Panc1 (cell line): ENCODE data around the gene POLRMT.

Source experiments
- SIN3A ChIP-seq: IDR thresholded peaks from 2 replicates; pipeline ENCODE4 v1.6.1; 2012; ENCODE audit warnings: low read depth, mild to moderate bottlenecking, low read length, moderate library complexity, borderline replicate concordance; ENCODE audit not compliant: insufficient read depth
- TCF7L2 ChIP-seq: IDR thresholded peaks from 2 replicates; pipeline ENCODE4 v1.6.1; 2011; ENCODE audit warnings: mild to moderate bottlenecking, low read depth, low read length, inconsistent platforms
- TF ChIP-seq, protein P1 (sequence below): fragments of 450-650 bp; IDR thresholded peaks from 2 replicates; pipeline ENCODE4 v1.5.1; 2017; ENCODE audit warnings: mild to moderate bottlenecking
- TF ChIP-seq, protein P2 (sequence below), 2 experiments: IDR thresholded peaks; 2 replicates each; pipeline ENCODE4 v1.6.1; 2011 to 2012; ENCODE audit warnings: low read depth in 2 of 2, control low read depth in 1 of 2, low read length in 1 of 2, mild to moderate bottlenecking in 1 of 2, moderate library complexity in 1 of 2; ENCODE audit not compliant: insufficient read depth in 1 of 2

- TF ChIP-seq, protein P1, sequence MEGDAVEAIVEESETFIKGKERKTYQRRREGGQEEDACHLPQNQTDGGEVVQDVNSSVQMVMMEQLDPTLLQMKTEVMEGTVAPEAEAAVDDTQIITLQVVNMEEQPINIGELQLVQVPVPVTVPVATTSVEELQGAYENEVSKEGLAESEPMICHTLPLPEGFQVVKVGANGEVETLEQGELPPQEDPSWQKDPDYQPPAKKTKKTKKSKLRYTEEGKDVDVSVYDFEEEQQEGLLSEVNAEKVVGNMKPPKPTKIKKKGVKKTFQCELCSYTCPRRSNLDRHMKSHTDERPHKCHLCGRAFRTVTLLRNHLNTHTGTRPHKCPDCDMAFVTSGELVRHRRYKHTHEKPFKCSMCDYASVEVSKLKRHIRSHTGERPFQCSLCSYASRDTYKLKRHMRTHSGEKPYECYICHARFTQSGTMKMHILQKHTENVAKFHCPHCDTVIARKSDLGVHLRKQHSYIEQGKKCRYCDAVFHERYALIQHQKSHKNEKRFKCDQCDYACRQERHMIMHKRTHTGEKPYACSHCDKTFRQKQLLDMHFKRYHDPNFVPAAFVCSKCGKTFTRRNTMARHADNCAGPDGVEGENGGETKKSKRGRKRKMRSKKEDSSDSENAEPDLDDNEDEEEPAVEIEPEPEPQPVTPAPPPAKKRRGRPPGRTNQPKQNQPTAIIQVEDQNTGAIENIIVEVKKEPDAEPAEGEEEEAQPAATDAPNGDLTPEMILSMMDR, result no peak
- TF ChIP-seq, protein P2, sequence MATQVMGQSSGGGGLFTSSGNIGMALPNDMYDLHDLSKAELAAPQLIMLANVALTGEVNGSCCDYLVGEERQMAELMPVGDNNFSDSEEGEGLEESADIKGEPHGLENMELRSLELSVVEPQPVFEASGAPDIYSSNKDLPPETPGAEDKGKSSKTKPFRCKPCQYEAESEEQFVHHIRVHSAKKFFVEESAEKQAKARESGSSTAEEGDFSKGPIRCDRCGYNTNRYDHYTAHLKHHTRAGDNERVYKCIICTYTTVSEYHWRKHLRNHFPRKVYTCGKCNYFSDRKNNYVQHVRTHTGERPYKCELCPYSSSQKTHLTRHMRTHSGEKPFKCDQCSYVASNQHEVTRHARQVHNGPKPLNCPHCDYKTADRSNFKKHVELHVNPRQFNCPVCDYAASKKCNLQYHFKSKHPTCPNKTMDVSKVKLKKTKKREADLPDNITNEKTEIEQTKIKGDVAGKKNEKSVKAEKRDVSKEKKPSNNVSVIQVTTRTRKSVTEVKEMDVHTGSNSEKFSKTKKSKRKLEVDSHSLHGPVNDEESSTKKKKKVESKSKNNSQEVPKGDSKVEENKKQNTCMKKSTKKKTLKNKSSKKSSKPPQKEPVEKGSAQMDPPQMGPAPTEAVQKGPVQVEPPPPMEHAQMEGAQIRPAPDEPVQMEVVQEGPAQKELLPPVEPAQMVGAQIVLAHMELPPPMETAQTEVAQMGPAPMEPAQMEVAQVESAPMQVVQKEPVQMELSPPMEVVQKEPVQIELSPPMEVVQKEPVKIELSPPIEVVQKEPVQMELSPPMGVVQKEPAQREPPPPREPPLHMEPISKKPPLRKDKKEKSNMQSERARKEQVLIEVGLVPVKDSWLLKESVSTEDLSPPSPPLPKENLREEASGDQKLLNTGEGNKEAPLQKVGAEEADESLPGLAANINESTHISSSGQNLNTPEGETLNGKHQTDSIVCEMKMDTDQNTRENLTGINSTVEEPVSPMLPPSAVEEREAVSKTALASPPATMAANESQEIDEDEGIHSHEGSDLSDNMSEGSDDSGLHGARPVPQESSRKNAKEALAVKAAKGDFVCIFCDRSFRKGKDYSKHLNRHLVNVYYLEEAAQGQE (IDR thresholded peaks at IDR 0.05; ENCODE audit: insufficient read depth in 1 of 2, low read depth in 2 of 2, low read length in 1 of 2), result no peak
- TF ChIP-seq SIN3A, result no peak
- no peak for TF ChIP-seq TCF7L2
Observed at GRCh38 chr19:645912-646778, 12.8 kb upstream of the POLRMT start.
